UCSD-AML1 (cell line): ENCODE data around the gene PTPRJ.

Experiments
- DNase-seq: peaks from one replicate; lab custom pipeline; 2025; ENCODE audit not compliant: unreplicated experiment; lab: John Stamatoyannopoulos, UW

Gene PTPRJ

GRCh38 chr11:48090174-48090573 is 109.8 kb downstream of the PTPRJ start:
- no peak for DNase-seq

GRCh38 chr11:48091426-48092102 is 111.2 kb downstream of the PTPRJ start:
- no peak for DNase-seq

DNA sequence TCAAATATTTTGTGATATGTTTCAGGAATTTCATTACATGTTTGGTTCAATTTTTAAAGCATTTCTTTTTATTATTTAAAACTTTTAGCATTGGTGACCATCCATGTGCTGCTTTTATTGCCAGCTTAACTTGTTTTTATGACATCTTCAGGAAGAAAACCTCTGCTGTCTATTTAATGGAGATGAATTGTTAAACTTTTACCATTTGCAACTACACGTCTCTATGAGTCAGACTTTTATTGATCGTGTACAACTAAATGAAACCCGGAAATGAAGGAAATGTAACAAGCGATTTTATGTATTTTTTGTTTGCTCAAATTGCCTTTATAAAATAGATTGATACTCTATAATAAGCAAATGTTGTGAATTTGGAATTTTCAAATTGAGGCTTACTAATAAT is 113.0 kb downstream of the PTPRJ start:
- DNase-seq, result no peak

DNA sequence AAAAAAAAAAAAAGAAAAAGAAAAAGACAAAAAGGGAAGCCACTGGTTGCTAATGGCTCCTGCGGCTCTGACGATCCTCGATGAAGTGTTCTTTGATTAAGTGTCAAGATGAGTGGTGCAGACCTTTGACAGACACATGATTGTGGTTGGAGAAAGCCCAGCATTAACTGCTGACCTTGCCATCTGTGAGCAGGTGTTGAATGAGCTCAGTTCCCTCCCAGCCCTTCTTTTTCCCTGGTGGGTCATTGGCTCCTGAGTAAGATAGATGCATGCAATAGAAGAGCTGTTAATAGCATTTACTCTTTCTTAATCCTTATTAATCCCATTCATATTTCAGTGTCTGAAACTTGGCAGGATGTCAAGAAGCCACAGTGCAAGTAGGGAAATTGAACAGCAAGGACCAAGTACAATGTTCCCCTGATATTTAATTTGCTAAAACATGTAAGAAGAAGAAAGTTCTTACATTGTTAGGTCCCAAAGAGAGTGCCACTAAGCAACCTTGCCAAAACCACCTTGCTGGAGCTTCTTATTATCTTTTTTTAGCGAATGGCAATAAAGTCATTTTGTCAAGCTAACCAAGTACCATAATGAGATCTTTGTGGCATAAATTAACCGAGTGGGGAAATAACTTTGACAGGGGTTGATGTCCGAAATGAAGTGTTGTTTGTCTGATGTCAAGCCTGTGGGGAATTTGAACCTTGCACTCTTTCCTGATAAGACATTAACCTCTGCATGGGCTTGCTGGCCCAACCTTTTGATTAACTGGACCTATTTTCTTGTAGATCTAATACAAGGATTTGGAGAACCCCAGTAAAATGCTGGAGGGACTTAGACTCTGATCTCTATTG is 113.7 kb downstream of the PTPRJ start:
- DNase-seq, result no peak

DNA sequence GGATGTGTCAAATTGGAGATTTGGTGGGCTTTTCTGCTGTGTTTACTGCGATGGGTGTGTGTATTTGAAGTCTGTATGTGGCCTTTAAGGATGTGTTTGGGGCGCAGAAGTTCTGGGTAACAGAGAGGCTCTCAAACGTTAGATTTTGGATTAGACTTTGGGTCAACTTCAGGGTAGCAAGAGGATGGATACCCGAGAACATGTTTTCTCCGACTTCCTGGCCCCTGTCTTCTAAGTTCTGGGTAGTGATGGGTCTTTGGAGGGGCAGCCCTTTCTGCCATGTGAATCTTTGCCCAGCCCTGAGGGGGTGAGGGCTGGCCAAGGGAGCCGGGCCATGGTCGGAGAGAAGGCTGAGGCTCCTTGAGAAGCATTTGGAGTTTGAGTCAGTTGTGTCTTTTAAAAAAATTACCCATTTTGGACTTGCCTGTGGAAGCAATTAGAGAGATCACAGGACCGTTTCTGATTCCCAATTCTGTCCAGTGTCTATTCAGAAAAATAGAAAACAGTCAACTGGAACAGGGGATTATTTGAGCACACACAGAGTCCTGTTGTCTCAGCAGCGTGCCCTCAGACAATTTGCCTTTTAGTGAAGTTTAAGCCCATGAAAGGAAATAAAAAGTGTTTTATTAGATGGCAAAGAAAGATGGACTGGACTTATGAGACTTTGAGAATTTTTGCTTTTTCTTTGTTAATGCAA is 114.4 kb downstream of the PTPRJ start:
- DNase-seq, result no peak

DNA sequence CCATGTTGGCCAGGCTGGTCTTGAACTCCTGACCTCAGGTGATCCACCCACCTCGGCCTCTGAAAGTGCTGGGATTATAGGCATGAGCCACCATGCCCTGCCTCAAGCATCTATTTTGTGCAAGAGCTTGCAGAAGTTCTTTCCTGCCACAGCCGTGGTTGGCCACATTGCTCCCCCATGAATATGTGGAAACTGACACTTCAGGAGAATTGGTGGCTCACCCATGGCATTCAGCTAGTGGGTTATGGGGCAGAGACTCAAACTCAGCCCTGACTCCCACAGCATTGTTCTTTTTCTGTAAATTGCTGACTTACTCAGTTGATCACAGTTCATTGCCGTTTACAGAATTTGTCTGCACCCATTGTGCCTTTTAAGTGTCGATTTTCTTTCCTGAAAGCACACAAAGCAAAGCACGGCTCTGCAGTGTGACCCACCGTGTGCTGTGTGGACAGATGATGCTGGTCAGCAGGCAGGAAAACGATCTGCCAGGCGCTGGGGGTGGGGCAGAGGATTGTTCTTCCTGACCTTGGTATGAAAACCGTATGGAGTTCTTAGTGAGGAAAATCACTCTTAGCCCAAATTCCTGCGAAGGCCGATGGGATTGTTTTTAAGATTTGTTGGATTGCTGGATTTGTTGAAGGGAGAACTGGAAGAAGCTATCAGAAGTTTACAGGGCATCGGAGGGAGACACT is 115.6 kb downstream of the PTPRJ start:
- DNase-seq, result no peak

- DNase-seq, result no peak
Observed at GRCh38 chr11:48096588-48097525, 116.5 kb downstream of the PTPRJ start.

DNA sequence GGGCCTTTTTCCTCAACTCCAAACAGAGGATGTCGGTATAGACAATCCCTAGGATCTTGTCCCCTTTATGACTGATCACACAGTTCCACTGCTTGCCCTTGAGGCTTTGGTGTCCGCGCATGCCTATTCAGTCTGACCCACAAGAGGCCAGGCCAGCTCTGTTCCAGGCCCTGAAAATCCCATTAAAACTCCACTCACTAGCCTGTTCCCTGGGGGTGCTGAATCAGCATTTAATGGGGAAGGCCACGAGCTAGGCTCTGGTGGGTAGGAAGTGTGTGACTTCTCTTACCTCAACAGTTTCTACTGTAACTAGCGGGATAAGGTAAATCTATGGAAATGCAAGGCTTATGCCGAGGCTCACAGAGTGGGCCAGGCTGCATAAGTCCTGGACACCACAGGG is 117.7 kb downstream of the PTPRJ start:
- DNase-seq, result no peak

DNA sequence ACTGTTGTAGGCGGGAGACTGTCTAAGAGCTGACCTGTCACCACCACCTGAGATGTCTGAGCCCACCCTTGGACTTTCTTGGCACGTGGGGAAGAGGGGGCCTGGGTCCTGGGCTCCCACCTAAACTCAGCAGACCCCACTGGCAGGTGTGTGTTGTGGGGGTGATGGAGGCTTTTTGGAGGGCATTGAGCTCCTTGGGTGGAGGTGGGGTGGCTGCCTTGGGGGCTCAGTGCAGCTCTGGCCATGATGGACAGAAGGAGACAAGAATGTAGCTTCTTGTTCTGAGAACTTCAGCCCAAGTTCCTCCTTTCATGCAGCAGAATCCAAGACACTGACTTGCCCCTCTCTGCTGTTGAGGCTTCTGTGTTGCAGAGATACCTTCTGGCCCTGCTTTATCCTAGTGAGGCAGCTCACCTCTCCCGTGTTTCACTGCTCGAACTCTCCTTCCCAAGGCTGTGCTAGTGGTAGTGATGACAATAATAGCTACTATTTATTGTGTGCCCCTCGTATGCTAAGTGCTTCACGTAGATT is 119.6 kb downstream of the PTPRJ start:
- DNase-seq, result no peak

DNA sequence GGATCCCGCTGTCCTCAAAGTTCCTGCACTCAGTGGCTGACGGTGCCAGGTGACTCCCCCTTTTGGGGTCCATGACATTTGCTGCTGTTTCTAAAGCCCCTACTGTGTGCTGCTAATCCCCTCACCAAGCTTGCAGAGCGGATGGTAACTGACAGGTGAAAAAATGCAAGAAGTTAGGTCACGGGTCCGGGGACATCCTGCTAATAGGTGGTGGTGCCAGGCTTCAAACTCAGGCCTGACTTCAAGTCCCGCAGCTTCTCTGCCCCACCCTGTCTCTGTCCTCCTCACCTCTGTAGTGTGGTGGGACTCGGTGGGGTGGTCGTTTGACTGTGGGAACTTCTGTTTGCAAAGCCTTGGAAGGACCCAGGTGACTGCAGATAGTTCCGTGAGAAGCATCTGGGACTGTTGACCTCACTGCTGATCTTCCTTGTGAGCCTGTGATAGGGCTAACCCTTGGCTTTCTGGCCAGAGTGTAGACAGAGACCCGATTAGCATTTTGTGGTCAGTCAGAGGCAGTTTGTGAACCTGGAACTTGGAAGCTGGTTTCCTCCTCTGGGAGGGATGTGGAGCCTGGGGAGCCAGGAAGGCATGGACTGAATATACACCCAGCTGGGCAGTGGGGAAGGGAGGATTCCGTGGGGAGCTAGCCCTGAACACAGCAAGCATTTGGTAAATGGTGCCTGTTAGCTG is 120.8 kb downstream of the PTPRJ start:
- no peak for DNase-seq

DNA sequence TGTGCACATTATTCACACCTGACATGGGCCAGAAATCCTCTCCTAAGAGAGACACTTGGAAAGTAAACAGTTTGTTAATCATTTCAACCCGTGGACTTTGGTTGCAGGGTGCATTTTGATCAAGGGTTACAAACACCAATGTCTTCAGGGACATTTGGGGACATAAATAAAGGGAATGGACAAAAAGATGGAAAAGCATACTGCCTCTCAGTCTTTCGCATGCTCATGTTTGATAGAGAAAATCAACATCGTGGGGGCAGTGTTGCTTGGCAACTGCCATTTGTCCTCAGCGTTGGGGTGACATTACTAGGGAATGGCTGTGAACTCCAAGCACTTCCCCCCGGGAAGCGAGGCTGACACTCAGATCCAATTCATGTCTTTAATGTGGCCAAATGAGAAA is 121.6 kb downstream of the PTPRJ start:
- no peak for DNase-seq

DNA sequence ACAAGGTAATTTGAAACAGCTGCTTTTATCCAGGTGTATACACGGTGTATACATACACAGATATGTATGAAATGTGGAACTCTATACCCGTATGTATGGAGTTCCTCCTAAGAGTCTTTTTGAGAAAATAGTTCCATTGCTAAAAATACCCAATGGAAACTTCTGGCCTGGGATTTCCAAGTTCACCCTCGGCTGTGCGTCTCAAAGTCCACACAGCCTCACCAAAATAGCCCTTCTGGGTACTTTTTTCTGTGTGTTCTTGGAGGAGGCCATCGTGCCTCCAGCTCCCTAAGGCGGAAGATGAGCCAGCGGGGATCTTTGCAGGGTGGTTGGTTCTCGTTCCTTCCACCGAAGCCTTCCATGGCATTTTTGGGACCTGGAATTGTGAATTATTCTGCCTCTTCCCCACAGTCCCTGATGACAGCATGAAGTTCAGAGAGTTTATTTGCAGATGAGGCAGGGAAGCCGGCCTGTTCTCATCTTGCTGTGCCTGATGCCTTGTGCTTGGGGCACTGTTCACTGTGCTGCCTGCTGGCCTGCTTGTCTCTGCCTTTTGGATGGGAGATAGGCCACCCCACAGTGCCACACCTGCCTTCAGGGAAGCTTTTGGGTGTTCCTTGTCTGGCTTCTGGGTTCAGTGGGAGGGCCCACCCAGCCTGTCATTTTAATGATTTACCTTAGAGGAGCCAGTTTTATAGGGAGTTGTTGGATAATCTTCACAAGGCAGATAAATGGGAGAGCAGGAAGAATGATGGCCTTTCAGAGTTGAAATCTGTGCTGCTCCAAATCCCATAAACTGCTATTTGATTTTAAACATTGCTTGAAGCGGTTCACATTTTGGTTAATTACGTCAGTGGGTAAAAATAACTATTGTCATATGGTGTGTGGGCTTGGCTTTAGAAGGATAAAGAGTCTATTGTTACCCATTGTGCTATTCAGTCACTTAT is 123.5 kb downstream of the PTPRJ start:
- DNase-seq, result no peak

- no peak for DNase-seq
Observed at GRCh38 chr11:48104568-48104924, 124.2 kb downstream of the PTPRJ start.

GRCh38 chr11:48105096-48105990 is 125.0 kb downstream of the PTPRJ start:
- DNase-seq, result no peak

- DNase-seq, result no peak
Observed at GRCh38 chr11:48106166-48106565, 125.8 kb downstream of the PTPRJ start.

- DNase-seq, result no peak
Observed at GRCh38 chr11:48107188-48107704, 126.9 kb downstream of the PTPRJ start.
